ENCODE results near the gene DYRK1A.

DYRK1A gene

DNA sequence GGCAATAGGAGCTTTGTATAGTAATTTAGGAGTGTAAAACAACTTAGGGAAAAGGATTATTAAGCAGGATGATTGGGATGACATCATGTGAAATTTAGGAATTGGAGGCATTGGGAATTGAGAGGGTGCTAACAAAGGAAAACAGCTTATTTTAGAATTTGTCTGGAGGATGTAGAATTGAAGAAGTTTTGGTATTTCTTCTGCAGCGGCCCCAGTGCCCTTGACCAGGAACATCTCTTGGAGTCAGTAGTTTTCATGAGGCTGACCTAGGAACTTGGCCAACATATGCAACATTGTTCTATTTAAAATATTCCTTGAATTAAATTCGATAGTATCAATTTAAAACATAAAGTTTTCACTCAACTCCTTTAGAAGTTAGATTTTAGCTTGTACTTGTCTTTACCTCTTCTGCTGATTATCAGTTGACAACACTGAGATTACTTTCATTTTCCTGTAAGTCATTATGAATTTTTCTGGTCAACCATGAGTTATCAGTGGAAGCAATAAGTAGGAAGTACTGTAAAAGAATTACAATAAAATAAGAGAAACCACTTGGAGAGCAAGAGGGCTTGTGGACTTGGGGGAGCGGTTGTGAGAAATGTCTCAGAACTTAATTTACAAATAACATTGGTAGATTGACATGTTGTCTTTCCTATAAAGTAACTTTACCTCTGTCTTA lies 52.8 kb downstream of the DYRK1A start:
- DNase-seq (ENCODE audit: low spot score) = no peak

- DNase-seq (ENCODE audit: low spot score) = no peak
Observed at GRCh38 chr21:37421306-37421705, 54.7 kb downstream of the DYRK1A start.

DNA sequence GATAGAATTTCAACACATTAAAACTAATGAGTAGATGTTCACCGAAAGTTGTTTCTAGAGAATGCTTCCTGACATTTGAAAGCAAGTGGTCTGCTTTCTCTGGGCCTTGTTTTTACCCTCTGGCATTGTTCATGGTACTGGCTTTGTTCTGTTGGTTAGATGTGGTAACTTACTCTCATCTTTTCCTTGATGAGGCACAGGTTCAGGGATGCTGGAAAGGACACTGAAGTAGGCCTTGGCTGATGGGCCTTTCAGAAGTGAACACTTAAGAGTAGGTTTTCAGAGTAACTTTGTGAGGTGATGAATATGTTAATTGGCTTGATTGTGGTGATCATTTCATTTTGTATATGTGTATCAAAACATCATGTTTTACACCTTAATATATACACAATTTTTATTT lies 55.8 kb downstream of the DYRK1A start:
- no peak for DNase-seq (ENCODE audit: low spot score)

GRCh38 chr21:37423103-37423502 lies 56.5 kb downstream of the DYRK1A start:
- DNase-seq (ENCODE audit: low spot score) = no peak

GRCh38 chr21:37424396-37424795 lies 57.8 kb downstream of the DYRK1A start:
- DNase-seq (ENCODE audit: low spot score) = no peak

- no peak for DNase-seq (ENCODE audit: low spot score)
Observed at GRCh38 chr21:37425001-37425400, 58.4 kb downstream of the DYRK1A start.

DNA sequence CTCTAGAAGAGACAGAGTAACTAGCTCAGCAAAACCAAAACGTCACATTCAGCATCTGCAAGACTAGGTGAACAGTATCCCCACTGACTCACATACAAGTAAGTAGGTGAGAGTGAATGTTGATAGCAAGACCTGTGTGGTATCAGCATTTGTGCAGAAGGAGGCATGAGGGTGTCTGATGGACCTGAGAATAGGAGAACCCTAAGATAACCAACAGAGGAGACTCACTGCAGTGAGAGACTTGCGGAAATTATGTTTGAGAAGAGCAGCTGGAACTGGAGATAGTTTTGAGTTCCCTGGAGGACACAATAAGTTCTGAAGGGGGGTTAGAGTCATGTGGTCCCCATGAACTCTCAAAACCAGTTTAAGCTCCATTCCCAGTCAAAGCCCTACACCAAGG lies 59.1 kb downstream of the DYRK1A start:
- DNase-seq (ENCODE audit: low spot score) = no peak

- DNase-seq (ENCODE audit: low spot score) = no peak
Observed at GRCh38 chr21:37427221-37427620, 60.6 kb downstream of the DYRK1A start.

DNA sequence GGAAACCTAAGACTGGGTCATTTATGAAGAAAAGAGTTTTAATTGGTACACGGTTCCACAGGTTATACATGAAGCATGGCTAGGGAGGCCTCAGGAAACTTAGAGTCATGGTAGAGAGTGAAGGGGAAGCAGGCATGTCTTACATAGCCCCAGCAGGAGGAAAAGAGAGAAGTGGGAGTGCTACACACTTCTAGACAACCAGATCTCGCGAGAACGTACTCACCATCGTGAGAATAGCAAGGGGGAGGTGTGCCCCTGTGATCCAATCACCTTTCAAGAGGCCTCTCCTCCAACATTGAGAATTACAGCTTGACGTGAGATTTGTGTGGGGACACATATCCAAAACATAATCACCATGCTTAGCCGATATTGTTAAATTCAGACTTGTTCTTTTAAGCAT lies 62.8 kb downstream of the DYRK1A start:
- no peak for DNase-seq (ENCODE audit: low spot score)

DNA sequence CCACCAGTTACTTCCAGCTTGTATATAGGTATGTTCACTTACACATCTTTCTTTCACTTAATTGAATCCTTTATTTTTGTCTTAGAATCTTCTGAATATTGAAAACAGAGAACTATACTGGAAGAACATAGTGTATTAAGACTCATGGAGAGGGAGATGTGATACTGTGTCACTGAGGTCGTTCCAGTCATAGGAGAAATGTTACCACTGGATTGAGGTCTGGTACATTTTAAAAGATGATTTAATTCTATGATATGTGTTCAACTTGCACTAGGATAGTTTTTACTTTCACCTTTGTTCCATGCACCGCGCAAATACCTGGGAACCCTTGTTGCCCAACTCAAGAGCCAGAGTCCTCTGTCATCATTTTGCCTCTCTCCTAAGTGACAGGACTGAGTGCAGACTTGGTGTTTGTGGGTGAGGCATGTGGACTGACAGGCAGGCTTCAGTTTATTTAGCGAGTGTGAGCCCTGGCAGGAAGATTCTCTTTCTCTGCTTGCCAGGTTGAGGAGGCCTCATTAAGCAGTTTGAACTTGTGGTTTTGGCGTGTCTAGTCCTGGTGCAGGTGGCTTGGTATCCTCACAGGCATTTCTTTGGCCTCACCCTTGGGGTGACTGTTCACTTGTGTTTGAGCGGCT lies 63.7 kb downstream of the DYRK1A start:
- DNase-seq (ENCODE audit: low spot score) = no peak

GRCh38 chr21:37431243-37431642 lies 64.7 kb downstream of the DYRK1A start:
- DNase-seq (ENCODE audit: low spot score) = no peak

DNA sequence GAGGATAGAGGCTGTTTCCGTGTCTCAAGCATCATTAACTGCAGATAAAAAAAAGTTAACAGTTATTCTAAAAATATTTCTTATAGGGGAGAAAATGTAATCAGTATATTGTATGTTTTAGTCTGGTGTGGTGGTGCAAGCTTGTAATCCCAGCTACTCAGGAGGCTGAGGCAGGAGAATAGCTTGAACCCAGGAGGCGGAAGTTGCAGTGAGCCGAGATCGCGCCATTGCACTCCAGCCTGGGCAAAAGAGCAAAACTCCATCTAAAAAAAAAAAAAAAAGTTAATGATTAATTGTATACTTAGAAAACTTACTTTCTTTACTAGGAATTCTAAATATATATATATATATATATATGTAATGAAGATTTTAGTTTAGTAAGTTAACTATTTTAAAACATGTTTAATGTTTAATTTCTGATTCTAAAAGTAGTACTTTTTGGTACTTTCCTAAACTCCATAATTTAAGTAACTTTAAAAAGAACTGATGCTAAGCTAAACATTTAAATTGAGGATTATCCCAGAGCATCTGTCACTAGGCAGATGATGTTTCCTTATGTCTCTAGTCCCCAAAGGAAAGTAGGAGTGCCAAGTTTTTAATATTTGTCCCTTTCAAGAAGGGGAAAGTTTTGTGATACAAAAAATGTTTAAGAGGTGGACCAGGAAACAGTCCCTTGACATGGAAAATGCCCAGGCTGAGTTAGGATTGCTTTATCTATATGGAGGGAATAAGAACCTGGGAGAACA lies 66.3 kb downstream of the DYRK1A start:
- DNase-seq (ENCODE audit: low spot score) = no peak

DNA sequence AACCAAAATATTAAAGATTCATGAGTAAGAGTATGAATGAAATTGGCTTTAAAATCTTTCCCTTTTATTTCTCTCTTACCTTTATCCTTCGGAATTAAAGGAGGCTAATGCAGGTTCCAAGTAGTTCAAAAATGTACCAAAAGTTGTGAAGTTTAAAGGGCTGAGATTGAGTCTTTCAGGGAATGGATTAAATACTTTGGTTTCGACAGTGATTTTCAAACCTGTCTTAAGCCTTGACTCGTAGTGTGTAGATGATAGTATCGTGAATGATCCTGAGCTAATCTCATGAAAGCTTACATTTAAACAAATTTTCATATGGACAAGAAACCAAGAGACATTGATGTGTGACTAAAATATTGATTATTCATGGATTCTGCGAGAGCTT lies 66.9 kb downstream of the DYRK1A start:
- no peak for DNase-seq (ENCODE audit: low spot score)

DNA sequence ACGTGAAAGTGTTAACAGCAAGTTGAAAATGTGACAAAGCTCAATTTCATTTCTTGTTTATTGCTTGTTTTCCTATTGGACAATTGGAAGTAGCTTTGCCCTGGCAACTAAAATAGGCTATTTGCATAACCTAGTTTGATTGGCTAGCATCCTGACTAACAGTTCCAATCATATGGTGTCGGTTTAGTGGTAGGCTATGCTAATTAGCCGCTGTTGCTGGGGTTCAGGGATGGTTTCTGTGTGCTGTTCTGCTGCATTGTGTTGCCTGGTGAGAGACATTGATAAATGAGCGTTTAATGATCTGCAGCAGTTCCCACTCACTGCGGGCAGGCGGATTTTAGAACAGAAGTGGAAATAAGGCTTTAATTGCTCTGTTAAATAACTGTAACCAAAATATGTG lies 68.5 kb downstream of the DYRK1A start:
- peak; percentile 70 for DNase-seq (ENCODE audit: low spot score)

DNA sequence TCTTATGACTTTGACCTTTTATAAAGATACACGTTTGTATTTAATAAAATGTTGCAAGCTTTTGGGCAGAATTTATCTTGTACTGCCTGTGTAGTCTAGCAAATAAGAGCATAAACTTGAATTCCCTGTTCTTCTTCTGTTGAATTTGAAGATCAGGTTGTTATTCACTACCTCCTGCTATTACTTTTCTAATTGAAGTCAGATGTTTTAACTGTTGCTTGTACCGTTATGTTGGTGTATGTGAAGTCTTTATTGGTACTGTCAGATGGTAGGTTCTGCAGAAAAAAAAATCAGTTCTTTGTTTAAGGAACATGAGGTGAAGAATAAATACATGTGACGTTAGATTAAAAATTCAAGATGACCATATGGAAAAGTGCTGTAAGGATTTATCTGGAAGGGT lies 69.1 kb downstream of the DYRK1A start:
- no peak for DNase-seq (ENCODE audit: low spot score)

DNA sequence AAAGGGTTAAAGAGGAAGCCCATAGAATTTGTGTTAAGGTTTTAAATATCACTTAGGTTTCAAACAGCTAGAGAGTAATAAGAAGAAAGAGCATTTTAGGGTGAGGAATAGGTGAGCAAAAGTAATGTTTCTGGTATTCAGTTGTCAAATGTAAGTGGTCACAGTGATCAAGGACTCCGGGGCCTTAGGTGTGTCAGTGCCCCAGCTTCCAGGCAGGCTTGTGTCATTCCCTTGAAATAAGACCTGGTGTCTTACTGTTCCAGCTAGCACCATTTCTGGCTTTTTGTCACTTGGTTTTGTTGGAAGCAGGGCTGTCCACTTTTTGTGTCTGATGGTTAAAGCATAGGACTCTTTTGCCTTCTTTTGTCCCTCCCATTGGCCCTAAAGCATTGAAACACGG lies 69.6 kb downstream of the DYRK1A start:
- DNase-seq (ENCODE audit: low spot score) = no peak

- no peak for DNase-seq (ENCODE audit: low spot score)
Observed at GRCh38 chr21:37437376-37438080, 71.0 kb downstream of the DYRK1A start.

GRCh38 chr21:37443683-37444082 lies 77.1 kb downstream of the DYRK1A start:
- no peak for DNase-seq (ENCODE audit: low spot score)

GRCh38 chr21:37445228-37445627 lies 78.7 kb downstream of the DYRK1A start:
- peak; percentile 51 for DNase-seq (ENCODE audit: low spot score)

DNA sequence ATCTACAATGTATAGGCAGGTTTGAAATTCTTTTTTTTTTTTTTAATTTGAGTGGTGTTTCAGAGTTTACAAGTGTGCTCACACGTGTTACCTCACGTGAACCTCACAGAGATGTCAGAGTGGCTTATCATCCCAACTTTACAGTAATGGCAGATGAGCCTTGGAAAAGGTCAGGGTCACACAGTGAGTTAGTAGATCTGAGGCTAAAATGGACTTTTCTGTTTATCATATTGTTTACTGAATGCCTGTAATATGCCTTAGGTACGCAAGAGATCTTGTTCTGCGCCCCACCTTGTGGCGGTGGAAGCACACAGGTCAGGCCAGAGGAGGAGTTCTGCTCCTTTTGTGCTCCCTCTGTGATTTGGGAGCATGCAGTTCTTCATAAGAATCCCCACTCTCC lies 80.0 kb downstream of the DYRK1A start:
- DNase-seq (ENCODE audit: low spot score) = no peak

DNA sequence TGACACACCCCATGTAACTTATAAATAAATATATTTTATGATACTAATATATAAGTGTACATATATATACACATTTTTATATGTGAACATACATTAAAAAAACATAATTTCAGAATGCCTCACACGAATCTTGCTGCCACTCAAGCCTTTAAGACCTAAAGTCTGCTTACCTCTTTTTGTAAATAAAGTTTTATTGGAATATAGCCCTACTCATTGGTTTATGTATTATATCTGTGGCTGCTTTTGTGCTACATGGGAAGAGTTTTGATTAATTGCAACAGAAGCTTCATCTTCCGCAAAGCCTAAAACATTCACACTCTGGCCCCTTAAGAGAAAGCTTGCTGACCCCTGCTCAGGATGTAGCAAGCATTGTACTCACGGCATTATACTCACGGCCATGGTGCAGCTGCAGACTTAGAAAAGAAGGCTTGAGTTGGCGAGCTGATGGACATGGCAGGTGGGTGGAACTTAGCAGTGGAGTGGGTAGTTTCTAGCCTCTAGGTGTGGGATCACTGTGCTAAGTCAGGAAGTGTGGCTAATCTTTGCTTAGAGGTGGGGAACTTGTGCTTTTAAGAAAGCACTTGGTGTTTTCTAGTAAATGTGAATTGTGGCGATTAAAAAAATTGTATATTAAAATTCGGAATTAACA lies 80.8 kb downstream of the DYRK1A start:
- DNase-seq (ENCODE audit: low spot score) = no peak

DNA sequence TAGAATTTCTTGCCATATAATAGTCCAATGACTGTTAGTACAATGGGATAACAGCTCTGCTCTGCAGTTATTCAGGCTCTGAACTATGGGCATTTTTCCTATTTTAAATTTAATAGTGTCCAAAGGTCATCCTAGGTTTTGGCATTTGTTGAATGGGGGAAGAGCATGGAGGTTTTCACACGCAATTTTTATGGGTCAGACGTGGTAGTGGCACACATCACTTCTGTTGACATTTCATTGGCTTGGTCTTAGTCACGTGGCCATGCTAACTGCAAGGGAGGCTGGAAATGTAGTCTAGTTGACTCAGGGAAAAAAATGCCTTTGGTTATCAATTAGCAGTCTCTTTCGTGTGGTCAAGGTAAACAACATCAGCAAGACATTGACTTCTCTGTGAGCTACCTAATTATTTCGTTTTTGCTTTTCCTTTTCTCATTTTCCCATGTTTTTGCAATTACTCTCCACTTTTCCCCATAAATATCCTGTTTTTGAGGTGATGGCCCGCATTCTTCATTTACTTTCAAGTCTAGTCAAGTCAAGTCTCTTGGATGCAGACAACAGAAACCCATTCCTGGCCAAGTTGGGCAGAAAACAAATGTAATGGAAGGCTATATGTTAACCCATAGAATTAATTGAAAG lies 82.8 kb downstream of the DYRK1A start:
- no peak for DNase-seq (ENCODE audit: low spot score)
